GM12878 (cell line): ENCODE data around the gene KCNN3. TPM values are rescaled to one million over a fixed set of nuclear protein-coding genes. Genes with fewer than 3 reads are reported as not detected.

ENCODE experiments used
- ATAC-seq: fragments of 200-7000 bp; cut with Tn5 transposase; 3 replicates; pipeline ENCODE4 v1.9.1; 2020; ENCODE audit warnings: mild to moderate bottlenecking, moderate library complexity
- BruUV-seq: library from RNA; stranded (reverse); fragments of 400-500 nt; replicated peaks from 2 replicates; lab custom pipeline; 2021; lab: Mats Ljungman, UMichigan
- CTCF ChIA-PET: fragments of 300-600 bp; sonication (Branson Sonifier 250); formaldehyde crosslinking; extraction: SDS; loops from one replicate; lab custom pipeline; 2021; ENCODE audit warnings: inconsistent platforms; lab: Yijun Ruan, JAX
- POLR2A ChIA-PET: fragments of 350-600 bp; formaldehyde crosslinking; extraction: SDS; loops from one replicate; lab custom pipeline; 2021; ENCODE audit warnings: inconsistent platforms; lab: Charles Lee
- RAD21 ChIA-PET: fragments of 300-600 bp; sonication (Branson Sonifier 250); formaldehyde crosslinking; loops from one replicate; lab custom pipeline; 2023; ENCODE audit warnings: antibody characterized with exemption; ENCODE audit not compliant: unreplicated experiment; lab: Charles Lee
- SMC1A ChIA-PET: fragments of 300-600 bp; sonication (Branson Sonifier 250); formaldehyde crosslinking; loops from one replicate; lab custom pipeline; 2023; ENCODE audit not compliant: unreplicated experiment, uncharacterized antibody; lab: Charles Lee
- DNase-seq: peaks from one replicate; pipeline ENCODE4 v3.0.0-alpha.2; 2011; ENCODE audit warnings: low read depth, low spot score
- FAIRE-seq: peaks from 3 replicates; lab custom pipeline; 2011; peaks lifted over from hg19 to GRCh38; lab: Jason Lieb, UNC
- H2AFZ ChIP-seq: 2 replicates; pipeline ENCODE4 v1.6.0; 2011; ENCODE audit warnings: low read depth, low read length, control low read depth; ENCODE audit not compliant: control insufficient read depth
- H3K27ac ChIP-seq: 2 replicates; pipeline ENCODE4 v1.5.1; 2011; ENCODE audit warnings: control low read depth; ENCODE audit not compliant: control insufficient read depth, insufficient read depth
- H3K27me3 ChIP-seq, 2 experiments: replicated peaks in 1 of 2; 2 replicates each; pipeline versions ENCODE4 v1.6.0 to v1.6.1; 2011; ENCODE audit warnings: low read length in 1 of 2; ENCODE audit not compliant: control insufficient read depth in 2 of 2, insufficient read depth in 2 of 2
- H3K36me3 ChIP-seq, 2 experiments: 2 replicates each; pipeline ENCODE4 v1.5.1; 2011; ENCODE audit warnings: low read length in 1 of 2; ENCODE audit not compliant: control insufficient read depth in 2 of 2, insufficient read depth in 2 of 2
- H3K4me1 ChIP-seq: 2 replicates; pipeline ENCODE4 v1.6.1; 2011; ENCODE audit warnings: mild to moderate bottlenecking, low read length, moderate library complexity, mixed read lengths; ENCODE audit not compliant: control insufficient read depth, insufficient read depth
- H3K4me2 ChIP-seq: 2 replicates; pipeline ENCODE4 v1.6.0; 2011; ENCODE audit warnings: control low read depth; ENCODE audit not compliant: control insufficient read depth, insufficient read depth
- H3K4me3 ChIP-seq: fragments of 200-600 bp; sonication (generic); 2 replicates; pipeline ENCODE4 v1.5.1; 2016
- H3K79me2 ChIP-seq: 2 replicates; pipeline ENCODE4 v1.6.0; 2011; ENCODE audit warnings: low read length; ENCODE audit not compliant: control insufficient read depth, insufficient read depth
- H3K9ac ChIP-seq: 2 replicates; pipeline ENCODE4 v1.8.0; 2011; ENCODE audit warnings: low read length, control low read depth, mixed read lengths; ENCODE audit not compliant: control insufficient read depth, insufficient read depth
- H3K9me3 ChIP-seq: replicated peaks from 3 replicates; pipeline ENCODE4 v1.5.1; 2011; ENCODE audit warnings: mild to moderate bottlenecking, low read length; ENCODE audit not compliant: control insufficient read depth, insufficient read depth
- H4K20me1 ChIP-seq: 2 replicates; pipeline ENCODE4 v1.6.0; 2011; ENCODE audit not compliant: control insufficient read depth, insufficient read depth
- ATF2 ChIP-seq: IDR thresholded peaks from 2 replicates; pipeline ENCODE4 v1.6.1; 2012; ENCODE audit warnings: low read length, inconsistent platforms
- ESRRA ChIP-seq: IDR thresholded peaks from 2 replicates; pipeline ENCODE4 v1.6.1; 2012; ENCODE audit warnings: mild to moderate bottlenecking, low read length, improper control_type of control experiment
- IRF3 ChIP-seq: fragments of 450-650 bp; IDR thresholded peaks from 2 replicates; pipeline ENCODE4 v1.6.1; 2014; ENCODE audit warnings: mild to moderate bottlenecking
- KAT2A ChIP-seq: conservative IDR thresholded peaks from 2 replicates; pipeline ENCODE4 v1.6.1; 2011; ENCODE audit warnings: low read depth, low read length; ENCODE audit not compliant: control insufficient read depth
- MEF2A ChIP-seq: IDR thresholded peaks from 2 replicates; pipeline ENCODE4 v1.6.1; 2011; ENCODE audit warnings: low read depth, mild to moderate bottlenecking, low read length, moderate library complexity; ENCODE audit not compliant: insufficient read depth
- NBN ChIP-seq: fragments of 450-650 bp; IDR thresholded peaks from 2 replicates; pipeline ENCODE4 v1.6.1; 2016
- NFXL1 ChIP-seq: fragments of 450-650 bp; IDR thresholded peaks from 2 replicates; pipeline ENCODE4 v1.6.1; 2017; ENCODE audit warnings: antibody characterized with exemption, mild to moderate bottlenecking, borderline replicate concordance
- PAX5 ChIP-seq: IDR thresholded peaks from 2 replicates; pipeline ENCODE4 v1.6.1; 2011; ENCODE audit warnings: low read depth, low read length, borderline replicate concordance
- POU2F2 ChIP-seq: IDR thresholded peaks from 3 replicates; pipeline ENCODE4 v1.6.1; 2011; ENCODE audit warnings: low read depth, mild to moderate bottlenecking, low read length, borderline replicate concordance
- RAD51 ChIP-seq: fragments of 450-650 bp; IDR thresholded peaks from 2 replicates; pipeline ENCODE4 v1.6.1; 2016; ENCODE audit warnings: moderate library complexity, mild to moderate bottlenecking, inconsistent platforms
- SUPT20H ChIP-seq: IDR thresholded peaks from 2 replicates; pipeline ENCODE4 v1.6.1; 2011; ENCODE audit warnings: low read depth, mild to moderate bottlenecking, low read length, moderate library complexity, borderline replicate concordance; ENCODE audit not compliant: control insufficient read depth
- ZNF217 ChIP-seq: fragments of 450-650 bp; IDR thresholded peaks from 2 replicates; pipeline ENCODE4 v1.6.1; 2017; ENCODE audit warnings: antibody characterized with exemption, mild to moderate bottlenecking
- WGBS: methylation state at CpG from one replicate; pipeline ENCODE4 v1.1.6; 2016; ENCODE audit warnings: low lambda C conversion rate; ENCODE audit not compliant: insufficient replicate concordance, insufficient coverage; ENCODE audit errors: missing lambda C conversion rate; 5-methylcytosine and 5-hydroxymethylcytosine counted together
- in situ Hi-C: fragments of 300-500 bp; cut with MboI; formaldehyde crosslinking; loops from 9 replicates; pipeline ENCODE4 v1.14.3; 2018; ENCODE audit warnings: mixed read lengths
- intact Hi-C: fragments of 100-400 bp; cut with micrococcal nuclease; formaldehyde crosslinking; loops from one replicate; pipeline ENCODE4 v1.14.2; 2022; ENCODE audit not compliant: unreplicated experiment
- polyA plus RNA-seq, 11 experiments: library from polyadenylated mRNA; depleted of rRNA in 4 of 11; unstranded in 6 of 11; stranded (reverse) in 5 of 11; fragments of >200 nt; fragmentation: Nextera tagmentation in 4 of 11; fragmentation: Illumina TruSeq in 1 of 11; extraction: Ambion mirVana in 4 of 11; extraction: Trizol in 1 of 11; gene quantifications; 1 replicate in 1 of 11; 2 replicates in 10 of 11; pipeline versions ENCODE4 v1.2.1 to v1.2.3, GENCODE V29; 2011 to 2016; ENCODE audit warnings: inconsistent platforms in 2 of 11, missing spikeins in 2 of 11, low read depth in 1 of 11
- total RNA-seq, 4 experiments: library from RNA; depleted of rRNA in 3 of 4; stranded (reverse); fragments of >200 nt in 3 of 4; fragmentation: Illumina TruSeq in 1 of 4; extraction: Trizol in 1 of 4; gene quantifications; 2 replicates each; pipeline versions ENCODE4 v1.2.1 to v1.2.3, GENCODE V29; 2013 to 2021

The KCNN3 gene
- total and polyA plus RNA-seq, 10 of the 15 experiments (the other 5 are each of a cell fraction or from before 2014, with no cell fraction given) = 3.5 to 26.4 (median 14.9) TPM

- TF ChIP-seq SUPT20H (no peak), ATF2 (no peak), KAT2A (no peak), NFXL1 (no peak), RAD51 (no peak), NBN (no peak), ZNF217 (no peak)
Observed at GRCh38 chr1:154833841-154834240, 36.2 kb downstream of the KCNN3 start (continued).

DNA sequence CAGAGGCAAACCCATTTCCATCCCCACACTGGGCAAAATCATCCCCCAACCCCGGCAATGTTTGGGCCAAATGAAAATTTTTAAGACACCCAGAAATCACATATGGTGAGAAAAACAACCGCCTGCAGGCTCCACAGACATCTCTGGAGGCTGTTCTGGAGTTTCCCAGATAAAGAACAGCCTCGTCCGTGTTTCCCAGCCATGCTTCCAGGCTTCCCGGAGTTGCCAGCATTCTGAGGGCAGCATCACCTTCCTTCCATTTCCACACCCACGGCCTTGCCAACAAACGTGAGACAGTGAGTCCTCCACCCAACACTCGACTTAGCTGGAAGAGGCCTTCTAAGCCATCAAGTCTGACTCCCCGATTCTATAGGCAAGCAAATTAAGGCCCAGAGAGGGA is 36.9 kb downstream of the KCNN3 start:
- H3K27me3 ChIP-seq = no peaks in the 10 kb centered on the region
- WGBS = 77% methylated on average over 9 of the region's 9 CpGs
- DNase-seq (no peak), ATAC-seq (no peak), FAIRE-seq (no peak)
- no peak overlapping the region for H3K9ac ChIP-seq
- CTCF ChIA-PET = interaction anchor here (0.5 to 1.6 kb wide), 3 partner anchors 30 to 41 kb away, joined by 3 to 5 read pairs (median 4); no protein-coding TSS in a partner anchor
- no peak for TF ChIP-seq IRF3
- no peak for TF ChIP-seq POU2F2
- TF ChIP-seq PAX5 = no peak
- TF ChIP-seq MEF2A = no peak
- no peak for TF ChIP-seq ESRRA
- H3K9me3 ChIP-seq = no peaks in the 10 kb centered on the region
- peaks cover 17% of the 10 kb centered on the region for H3K4me1 ChIP-seq
- H3K79me2 ChIP-seq = peaks cover 8% of the 10 kb centered on the region
- SMC1A ChIA-PET = interaction anchor here (1.0 to 1.4 kb wide), 2 partner anchors 9 to 42 kb away, joined by 3 read pairs; no protein-coding TSS in a partner anchor
- no peak overlapping the region for H3K4me3 ChIP-seq
- intact Hi-C loops (no loop called here), in situ Hi-C loops (no loop called here)
- RAD21 ChIA-PET = interaction anchor here (0.8 to 1.1 kb wide), 2 partner anchors 42 to 45 kb away, joined by 3 read pairs; no protein-coding TSS in a partner anchor
- no TSS peak for BruUV-seq
- peaks cover 2 to 4% of the 10 kb centered on the region in 2 experiments; a peak in 3 of 4 replicates for H3K36me3 ChIP-seq
- H3K27ac ChIP-seq = no peak overlapping the region
- H4K20me1 ChIP-seq = no peaks in the 10 kb centered on the region
- no peak overlapping the region for H2AFZ ChIP-seq
- POLR2A ChIA-PET = interaction anchor here (1.2 kb wide), 1 partner anchor 32 kb away, joined by 3 read pairs; no protein-coding TSS in a partner anchor
- H3K4me2 ChIP-seq = no peak overlapping the region
